ENCODE measurements around the gene CRB2.
"Not testable (repeated sequence)": the region's sequence is repeated elsewhere in the genome, so short reads cannot be mapped to it uniquely, and the experiment has no call there.

The CRB2 gene

DNA sequence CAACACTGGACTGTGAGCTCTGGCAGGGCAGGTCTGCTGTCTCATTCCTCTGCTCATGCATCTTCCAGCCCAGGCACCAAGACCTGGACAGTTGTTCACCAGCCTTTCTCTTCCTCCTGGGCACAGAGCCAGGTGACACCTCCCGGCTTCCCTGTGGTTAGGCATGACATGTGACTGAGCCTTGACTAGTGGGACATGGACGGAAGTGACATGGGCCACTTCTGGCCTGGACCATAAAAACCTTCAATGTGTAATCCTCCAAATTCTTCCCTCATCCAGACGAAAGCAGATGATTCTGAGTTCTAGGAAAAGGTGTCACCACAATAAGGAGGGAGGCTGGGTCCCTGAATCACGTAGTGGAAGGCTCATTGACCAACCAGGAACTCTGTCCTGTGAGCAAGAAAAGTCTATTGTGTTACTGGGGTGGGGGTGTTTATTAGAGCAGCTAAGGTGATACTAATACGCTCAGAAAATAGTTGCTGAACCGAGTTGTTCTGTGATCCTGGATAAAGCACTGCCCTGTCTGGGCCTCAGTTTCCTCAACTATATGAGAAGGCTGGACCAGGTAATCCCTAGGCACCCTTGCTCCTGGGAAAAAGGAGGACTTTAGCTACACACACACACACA, 26.6 kb upstream of the CRB2 start:
- DNase-seq (ENCODE audit: low read depth): no peak

DNA sequence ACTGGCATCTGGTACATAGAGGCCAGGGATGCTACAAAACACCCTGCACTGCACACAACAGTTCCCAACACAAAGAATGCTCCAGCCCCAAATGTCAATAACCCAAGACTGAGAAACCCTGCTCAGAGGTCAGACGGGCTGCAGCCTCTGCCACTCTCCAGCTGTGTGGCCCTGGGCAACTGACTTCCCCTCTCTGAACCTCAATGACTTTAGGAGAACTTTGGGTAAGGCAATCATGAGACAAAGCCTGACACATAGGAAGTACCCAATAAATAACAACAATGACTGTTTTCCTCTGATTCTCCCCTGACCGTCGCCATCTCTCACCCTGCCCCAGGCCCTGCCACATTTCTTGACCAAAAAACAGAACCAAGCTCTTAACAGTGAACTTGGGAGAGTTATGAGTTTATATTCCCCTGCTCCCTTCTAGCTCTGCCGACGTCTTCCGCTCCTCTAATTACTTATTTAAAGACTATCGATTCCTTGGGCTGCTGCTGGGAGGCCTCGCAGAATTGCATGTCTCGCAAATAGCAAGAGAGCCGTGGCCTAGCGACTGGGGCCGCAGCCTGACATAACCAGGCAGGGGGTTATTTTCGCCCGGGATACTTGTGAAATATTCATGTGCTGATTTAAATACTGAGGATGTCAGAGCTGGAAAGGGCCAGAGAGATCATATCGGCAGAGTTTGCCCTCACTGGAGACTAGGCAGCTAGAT, 24.5 kb upstream of the CRB2 start:
- no peak for DNase-seq (ENCODE audit: low read depth)

DNA sequence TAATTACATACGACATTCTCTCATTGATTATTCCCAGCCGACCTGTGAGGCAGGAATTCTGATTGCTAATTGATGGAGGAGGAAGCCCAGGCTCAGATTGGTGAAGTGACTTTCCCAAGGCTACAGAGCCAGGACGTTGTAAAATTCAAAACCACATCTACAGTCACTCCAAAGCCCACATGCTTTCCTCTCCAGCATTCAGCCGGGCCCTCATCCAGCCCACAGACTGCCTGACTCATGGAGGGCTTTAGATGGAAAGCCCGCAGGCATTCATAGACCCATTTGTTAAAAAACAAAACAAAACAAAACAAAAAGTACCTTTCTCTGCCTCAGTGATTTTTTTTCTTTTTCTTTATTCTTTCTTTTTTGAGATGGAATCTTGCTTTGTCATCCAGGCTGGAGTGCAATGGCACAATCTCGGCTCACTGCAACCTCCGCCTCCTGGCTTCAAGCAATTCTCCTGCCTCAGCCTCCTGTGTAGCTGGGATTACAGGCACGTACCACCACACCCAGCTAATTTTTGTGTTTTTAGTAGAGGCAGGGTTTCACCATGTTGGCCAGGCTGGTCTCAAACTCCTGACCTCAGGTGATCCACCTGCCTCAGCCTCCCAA, 22.8 kb upstream of the CRB2 start:
- DNase-seq (ENCODE audit: low read depth): not testable (repeated sequence)

DNA sequence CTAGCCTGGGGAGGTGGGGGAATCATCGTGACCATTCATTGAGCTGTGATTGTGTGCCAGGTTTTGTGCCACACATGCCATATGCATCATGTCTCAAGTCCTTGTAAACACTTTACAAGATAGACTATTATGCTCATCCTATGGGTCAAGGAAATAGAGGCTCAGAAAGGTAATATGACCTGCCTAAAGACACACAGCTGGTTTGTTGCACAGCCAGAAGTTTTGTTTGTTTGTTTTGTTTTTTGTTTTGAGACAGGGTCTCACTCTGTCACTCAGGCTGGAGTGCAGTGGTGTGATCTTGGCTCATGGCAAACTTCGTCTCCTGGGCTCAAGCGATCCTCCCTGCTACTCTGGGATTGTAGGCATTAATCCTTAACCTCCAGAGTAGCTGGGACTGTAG, 21.4 kb upstream of the CRB2 start:
- DNase-seq (ENCODE audit: low read depth): no peak

DNA sequence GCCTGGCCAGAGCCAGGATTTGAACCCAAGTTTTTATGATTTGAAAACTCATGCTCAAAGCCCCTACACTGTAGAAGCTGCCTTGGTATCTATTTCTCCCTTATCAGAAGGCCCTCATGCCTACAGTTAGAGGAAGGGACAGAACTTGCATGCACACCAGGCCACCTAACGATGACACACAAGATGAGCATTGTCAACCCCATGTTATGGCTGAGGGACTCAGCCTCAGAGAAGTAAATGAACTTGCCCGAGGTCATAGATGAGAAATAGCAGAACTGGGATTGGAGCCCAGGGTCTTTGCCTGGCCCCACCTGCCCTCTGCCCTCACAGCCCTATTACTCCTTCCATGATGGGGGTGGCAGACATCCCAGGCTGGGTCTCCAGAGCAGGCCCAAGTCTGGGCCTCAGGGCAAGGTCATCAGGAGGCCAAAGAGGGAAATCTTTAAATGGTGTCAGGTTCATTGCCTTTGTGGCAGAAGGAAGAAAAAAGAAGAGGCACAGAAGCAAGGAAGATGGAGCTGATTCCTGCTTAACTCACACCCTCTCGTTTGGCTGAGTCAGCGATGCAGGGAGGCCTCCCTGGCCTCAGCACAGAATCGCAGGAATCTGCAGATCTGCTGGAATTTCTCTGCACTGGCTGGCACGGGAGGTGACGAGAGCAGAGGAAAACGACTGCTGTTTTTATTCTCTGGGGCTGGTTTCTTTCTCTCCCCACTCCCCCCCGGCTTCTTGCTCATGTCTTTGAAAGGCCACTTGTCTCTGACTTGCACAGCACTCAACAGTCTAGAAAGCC, 20.6 kb upstream of the CRB2 start:
- DNase-seq (ENCODE audit: low read depth): no peak

DNA sequence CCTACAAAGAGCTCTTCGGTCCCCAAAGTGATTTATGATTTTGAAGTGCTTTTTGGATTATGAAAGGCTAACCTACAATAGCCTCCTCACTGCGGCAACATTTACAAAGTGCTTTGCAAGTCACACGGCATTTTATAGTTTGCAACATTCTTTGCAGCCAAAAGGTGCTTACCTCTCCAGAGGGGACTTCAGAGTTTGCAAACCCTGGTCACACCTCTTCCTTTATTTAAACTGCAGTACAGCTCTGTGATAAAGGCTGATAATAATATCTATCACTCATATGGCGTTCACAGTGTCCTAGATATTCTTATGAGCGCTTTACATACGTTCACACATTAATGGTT, 20.0 kb upstream of the CRB2 start:
- no peak for DNase-seq (ENCODE audit: low read depth)

DNA sequence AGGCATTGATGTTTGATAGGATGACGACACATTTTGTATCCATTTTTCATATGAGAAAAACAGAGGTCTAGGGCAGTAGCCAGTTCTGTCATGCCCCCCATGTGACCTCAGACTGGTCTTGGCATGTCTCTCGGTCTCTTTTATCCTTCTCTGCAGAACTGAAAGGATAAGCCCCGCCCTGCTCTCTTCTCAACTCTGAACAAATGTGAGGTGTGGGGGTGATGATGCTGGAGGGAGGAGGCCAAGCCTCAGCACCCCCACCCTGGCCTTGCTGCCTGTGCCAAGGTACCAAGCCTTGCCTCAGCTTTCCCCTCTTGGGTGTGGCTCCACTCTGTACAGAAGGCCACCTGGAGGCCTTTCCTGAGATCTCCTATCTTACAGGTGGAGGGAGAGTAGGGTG, 19.5 kb upstream of the CRB2 start:
- DNase-seq (ENCODE audit: low read depth): no peak

DNA sequence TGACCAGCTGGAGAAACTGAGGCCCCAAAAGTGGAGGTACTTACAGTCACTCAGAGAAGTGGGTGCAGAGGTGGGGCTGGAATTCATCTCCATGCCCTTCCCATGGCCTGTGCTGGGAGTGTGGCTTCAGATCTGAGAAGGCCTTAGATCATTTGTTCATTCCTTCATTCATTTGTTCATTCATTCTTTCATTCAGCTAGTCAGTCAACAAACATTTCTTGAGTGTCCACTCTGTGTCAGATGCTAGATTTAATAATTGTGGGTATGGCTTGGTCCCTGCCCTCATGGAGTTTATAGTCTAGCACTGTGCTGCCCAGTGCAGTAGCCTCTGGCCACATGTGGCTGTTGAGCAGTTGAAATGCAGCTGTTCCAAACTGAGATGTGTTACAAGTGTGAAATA, 19.0 kb upstream of the CRB2 start:
- no peak for DNase-seq (ENCODE audit: low read depth)

DNA sequence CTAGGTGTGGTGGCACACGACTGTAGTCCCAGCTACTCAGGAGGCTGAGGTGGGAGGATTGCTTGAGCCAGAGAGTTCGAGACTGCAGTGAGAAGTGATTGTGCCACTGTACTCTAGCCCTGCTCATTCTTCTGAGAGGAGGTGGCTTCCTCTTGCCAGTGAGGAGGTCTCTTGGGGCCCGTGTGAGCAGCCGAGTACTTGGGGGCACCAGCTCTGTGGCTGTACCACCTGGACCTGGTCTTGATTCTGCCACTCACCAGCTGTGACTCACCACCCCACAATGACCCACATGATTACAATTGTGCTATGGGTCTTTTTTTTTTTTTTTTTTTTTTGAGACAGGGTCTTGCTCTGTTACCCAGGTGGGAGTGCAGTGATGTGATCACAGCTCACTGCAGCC, 18.0 kb upstream of the CRB2 start:
- DNase-seq (ENCODE audit: low read depth): no peak

DNA sequence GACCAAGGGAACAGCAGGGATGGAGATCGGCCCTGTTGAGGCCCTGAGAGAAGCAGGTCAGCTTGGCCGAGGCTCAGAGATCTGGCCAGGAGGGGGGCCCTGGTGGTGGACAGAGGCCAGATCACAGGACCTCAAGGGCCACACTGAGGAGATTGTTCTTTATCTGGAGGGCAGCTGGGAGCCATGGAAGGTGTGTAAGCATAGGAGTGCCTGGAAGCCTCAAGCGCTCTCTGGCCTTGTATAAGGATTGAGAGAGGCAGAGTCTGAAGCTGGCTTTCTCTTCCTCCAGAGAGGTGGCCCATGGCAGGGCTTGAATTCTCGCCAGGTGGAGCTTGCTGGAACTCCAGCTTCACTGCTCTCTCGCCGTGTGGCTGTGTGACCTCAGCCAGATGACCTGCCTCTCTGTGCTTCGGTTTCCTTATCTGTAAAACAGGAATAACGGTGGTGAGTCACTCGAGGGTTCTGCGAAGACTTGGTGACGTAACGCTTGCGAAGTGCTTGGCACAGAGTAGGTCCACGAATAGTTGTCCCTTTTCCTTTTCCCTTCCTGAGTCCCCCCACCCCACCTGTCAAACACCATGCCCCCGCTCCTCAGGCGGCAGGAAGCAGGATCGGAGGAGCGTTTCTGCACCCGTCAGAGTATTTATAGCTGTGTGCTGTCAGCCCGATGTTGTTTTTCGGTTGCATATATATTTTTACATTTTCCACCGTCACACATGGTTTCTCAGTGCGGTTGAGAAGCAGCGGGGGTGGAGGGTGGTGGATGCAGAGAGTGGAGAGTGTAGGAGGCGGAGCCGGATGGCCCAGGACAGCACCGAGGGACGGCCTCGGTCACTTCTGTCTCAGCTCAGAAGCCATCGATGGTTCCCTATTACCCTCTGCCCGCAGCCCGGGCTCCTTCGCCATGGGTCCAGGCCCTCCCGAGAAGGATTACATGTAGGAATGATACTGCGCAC, 17.0 kb upstream of the CRB2 start:
- no peak for DNase-seq (ENCODE audit: low read depth)

DNA sequence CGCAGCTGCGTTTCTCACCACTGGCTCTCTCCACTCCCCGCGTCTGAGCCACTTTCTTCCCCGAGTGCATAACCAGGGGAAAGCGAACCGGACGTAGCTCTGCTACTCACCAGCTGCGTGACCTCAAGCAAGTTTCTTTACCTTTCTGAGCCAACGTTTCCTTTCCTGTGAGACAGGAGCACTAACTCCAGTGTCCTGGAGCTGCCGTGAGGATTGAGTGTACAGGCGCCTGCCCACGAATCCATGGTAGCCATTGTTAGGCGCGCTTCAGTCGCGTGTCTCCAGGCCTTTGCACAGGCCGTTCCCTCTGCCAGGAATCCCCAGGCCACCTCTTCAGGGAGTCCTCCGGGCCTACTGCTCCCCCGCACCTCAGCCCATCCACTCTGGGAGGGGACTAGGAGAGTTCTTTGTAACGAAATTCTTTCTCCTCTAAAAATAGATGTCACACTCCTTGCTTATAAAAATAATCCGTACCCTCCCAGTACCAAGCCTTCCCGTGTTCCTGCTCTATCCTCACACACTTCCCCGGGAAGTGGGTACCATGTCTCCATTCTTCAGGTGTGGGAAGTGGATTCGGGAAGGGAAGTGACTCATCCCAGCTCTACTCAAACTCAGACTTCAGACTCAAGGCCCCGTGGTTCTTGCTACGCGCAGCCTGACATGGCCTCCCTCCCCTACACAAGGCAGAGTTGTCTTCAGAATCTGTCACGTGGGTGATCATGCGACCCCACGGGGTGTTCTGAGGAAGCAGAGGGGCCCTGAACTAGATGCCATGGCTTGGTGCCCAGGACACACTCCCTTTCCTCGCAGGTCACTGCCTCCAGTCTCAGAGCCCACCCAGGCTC, 16.1 kb upstream of the CRB2 start:
- DNase-seq (ENCODE audit: low read depth): no peak

DNA sequence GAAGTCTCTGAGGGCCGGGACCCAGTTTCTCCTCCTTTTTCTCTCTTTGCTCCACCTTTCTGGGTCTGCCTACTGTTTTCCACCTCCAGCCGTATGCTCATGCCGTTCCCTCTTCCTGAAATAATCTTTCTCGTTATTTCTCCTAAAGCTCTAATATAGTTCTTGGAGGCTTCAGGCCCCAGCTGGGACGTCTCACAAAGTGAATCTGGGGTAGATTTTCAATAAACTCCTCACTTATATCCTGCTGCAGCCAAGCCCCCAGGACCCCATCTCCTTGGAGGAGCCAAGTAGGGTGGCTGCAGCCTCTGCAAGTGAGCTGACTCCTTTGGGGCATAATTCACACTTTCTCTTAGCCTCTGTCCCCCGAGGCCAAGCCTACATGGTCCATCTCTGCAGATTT, 14.2 kb upstream of the CRB2 start:
- DNase-seq (ENCODE audit: low read depth): no peak

DNA sequence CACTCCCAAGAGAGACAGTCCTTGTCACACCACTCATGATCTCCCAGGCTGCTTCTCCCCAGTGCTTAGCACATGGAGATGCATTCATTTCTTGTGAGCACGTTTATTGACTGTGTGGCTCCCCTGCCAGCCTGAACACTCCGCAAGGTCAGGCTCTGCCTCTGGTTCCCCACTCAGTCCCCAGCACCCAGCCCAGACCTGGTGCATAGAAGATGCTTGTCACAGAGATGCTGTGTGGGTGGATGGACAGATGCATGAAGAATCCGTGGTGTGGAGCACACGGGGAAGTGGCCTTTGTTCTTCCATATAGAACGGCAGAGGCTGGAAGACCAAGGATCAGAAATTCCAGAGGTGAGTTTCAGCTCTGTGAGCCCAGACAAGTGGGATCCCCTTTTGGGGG, 13.8 kb upstream of the CRB2 start:
- no peak for DNase-seq (ENCODE audit: low read depth)

DNA sequence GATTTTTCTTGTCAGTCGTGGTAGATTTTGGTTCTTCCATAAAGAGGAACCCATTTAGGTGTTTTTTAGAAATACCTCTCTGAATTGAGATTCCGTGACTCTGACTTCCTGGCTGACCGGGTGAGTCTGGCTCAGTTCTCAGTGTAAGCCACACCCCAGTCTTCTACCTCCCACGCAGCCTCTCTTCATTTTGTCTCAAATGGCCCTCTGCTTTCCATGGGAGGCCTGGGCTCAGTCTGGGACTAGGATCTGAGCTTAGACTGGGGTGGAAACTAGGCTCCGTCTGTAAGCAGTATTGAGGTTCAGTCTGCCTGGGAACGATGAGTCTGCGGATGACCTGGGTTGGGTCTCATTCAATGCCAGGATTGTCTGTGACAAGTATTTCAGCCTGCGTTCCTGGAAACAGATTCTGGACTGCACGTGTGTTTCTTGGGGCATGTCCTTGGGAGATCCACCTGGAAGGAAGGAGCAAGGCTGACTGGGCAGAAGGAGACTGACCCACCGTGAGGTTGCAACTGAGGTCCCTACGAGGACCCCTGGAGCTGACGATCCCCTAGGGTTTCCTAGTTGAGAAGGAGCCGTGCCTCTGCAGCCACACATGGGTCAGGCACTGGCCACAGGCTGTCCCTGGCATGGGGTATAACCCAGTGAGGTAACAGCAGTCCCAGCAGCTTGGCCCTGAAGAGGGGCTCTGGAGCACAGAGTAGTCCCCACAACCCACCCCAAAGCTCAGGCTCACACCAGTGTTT, 12.4 kb upstream of the CRB2 start:
- DNase-seq (ENCODE audit: low read depth): no peak

DNA sequence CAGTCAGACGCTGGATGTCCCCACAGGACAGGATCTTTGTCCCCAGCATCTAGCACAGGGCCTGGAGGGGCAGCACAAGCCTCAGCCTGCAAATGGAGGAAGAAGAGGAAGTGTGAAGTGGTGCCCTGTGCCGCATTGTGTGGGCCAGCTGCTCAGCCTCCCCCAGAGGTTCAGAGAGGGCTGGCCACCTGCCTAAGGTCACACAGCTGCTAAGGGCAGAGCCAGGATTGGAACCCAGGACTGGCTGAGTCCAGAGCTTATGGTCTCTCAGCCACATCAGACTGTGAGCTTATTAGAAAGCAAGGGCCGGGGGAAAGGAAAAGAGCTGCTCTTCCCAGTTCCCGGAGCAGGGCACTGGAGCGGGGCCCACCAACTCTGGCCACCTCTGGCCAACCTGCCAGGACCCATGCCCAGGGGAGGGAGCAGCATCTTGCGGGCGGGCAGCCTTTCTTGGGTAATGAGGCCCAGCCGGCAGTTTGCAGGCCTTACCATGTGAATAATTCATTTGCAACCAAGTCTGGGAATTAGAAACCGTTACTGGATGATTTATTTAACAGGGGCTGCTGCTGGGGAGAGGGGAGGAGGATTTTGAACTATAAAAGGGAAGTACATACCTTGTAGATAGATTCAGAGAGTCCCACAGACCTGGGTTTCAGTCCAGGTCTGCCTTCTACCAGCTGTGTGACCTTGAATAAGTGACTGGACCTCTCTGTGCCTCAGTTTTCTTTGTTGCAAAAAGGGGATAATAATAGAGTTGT, 11.6 kb upstream of the CRB2 start:
- no peak for DNase-seq (ENCODE audit: low read depth)

DNA sequence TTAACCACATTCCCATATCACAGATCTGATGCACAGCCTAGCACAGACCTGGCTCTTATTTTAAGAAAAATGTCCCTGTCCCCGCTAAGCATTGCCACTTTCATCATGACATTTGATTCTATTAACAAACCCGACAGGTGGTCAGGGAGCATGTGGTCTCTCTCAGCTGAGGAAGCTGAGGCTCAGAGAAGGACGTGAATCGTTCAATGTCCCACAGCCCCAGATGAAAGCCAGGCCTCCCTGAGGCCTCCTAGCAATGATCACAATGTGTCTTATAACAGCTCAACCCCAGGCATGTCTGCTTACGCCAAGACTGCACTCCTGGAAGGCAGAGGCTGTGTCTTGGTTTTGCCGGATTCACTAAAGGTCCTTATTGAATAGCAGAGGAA, 10.4 kb upstream of the CRB2 start:
- DNase-seq (ENCODE audit: low read depth): no peak

DNA sequence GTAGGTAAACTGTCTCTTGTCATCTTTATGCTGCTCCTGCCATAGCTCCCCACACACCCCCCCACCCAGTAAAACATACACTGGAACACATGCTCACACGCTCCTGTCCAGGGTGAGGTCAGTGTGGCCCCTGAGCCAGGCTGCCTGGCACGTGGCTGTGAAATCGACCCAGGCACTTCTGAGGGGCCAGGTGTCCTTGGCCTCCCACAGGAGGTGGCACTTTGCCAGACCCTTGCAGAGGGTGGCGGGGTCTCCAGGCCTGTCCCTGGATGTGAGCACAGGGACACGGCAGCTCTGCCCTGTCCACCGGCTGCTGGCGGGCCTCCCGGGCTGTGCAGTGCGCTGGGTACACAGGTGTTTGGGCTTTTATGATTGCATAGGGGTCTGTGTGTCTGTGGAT, 10.0 kb upstream of the CRB2 start:
- no peak for DNase-seq (ENCODE audit: low read depth)

DNA sequence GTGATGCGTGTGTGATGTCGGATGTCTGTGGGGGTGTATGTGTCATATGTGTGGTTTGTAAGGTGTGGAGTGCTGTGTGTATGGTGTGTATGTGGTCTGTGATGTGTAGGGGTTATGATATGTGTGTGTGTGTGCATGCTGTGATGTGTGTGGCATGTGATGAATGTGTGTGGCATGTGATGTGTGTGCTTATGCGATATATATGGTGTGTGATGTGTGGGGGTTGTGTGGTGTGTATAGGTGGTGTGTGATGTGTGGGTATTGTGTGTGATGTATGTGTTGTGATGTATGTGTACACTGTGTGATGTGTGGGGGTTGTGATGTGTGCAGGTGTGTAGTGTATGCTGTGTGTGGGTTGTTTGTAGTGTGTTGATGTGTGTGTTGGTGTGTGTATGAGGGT, 9.2 kb upstream of the CRB2 start:
- DNase-seq (ENCODE audit: low read depth): no peak

DNA sequence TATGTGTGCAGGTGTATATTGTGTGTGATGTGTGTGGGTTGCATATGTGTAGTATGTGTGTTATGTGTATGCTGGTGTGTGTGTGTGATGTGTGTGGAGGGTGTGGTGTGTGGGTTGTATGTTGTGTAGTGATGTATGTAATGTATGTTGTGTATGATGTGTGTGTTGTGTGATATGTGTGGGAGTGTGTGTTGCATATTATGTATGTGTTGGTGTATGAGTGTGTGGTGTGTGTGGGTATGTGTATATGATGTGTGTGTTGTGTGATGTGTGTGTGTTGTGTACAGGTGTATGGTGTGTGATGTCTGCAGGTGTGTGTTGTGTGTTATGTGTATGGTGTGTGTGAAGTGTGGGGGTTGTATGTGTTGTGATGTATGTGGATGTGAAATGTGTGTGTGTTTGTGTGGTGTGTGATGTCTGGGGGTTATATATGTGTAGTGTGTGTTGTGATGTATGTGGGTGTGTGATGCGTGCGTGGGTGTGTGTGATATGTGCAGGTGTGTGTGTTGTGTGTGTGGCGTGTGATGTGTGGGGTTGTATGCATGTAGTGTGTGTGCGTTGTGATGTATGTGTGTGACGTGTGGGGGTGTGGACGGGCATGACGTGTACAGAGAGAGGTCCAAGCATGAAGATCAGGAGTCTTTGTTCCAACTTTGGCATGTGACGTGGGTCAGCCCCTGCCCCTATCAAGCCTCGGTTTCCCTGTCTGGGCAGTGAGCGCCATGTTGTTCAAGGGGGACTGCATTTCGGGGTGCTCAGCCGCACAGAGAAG, 8.5 kb upstream of the CRB2 start:
- no peak for DNase-seq (ENCODE audit: low read depth)

Data from HS-5 (cell line).